Sigmoid colon (tissue), 7 donors: ENCODE measurements around the gene NKD2. TPM values are rescaled to one million over a fixed set of nuclear protein-coding genes. Genes with fewer than 3 reads are reported as not detected.

ENCODE experiments used
- DNase-seq: peaks from one replicate; pipeline ENCODE4 v3.0.0-alpha.2; 2019
- H3K27ac ChIP-seq, 4 donors: fragments of 200-600 bp; sonication (generic); one replicate each; pipeline ENCODE4 v1.5.1; 2016 to 2019; ENCODE audit warnings: mild to moderate bottlenecking in 1 of 4
- H3K27me3 ChIP-seq, 3 donors: fragments of 200-600 bp; sonication (generic); one replicate each; pipeline ENCODE4 v1.5.1; 2019; ENCODE audit warnings: mild to moderate bottlenecking in 1 of 3
- H3K36me3 ChIP-seq, 4 donors: fragments of 200-600 bp; sonication (generic); one replicate each; pipeline ENCODE4 v1.5.1; 2016 to 2019
- H3K4me1 ChIP-seq, 4 donors: fragments of 200-600 bp; sonication (generic); one replicate each; pipeline ENCODE4 v1.5.1; 2017 to 2019
- H3K4me3 ChIP-seq, 4 donors: fragments of 200-600 bp; sonication (generic); one replicate each; pipeline ENCODE4 v1.5.1; 2017 to 2019; ENCODE audit warnings: mild to moderate bottlenecking in 2 of 4, moderate library complexity in 1 of 4
- H3K9me3 ChIP-seq, 4 donors: fragments of 200-600 bp in 3 of 4; sonication (generic) in 3 of 4; one replicate each; pipeline versions ENCODE4 v1.5.1 to v1.6.1; 2013 to 2019
- EP300 ChIP-seq, 4 donors: sonication (generic); formaldehyde crosslinking; IDR thresholded peaks; one replicate each; pipeline ENCODE4 v1.6.1; 2017; ENCODE audit warnings: antibody characterized with exemption in 4 of 4
- POLR2A ChIP-seq, 2 donors: fragments of 450-650 bp; IDR thresholded peaks; one replicate each; pipeline ENCODE4 v1.6.1; 2016; ENCODE audit warnings: antibody characterized with exemption in 2 of 2, mild to moderate bottlenecking in 2 of 2, moderate library complexity in 2 of 2
- POLR2AphosphoS5 ChIP-seq, 4 donors: sonication (generic); formaldehyde crosslinking; IDR thresholded peaks; one replicate each; pipeline ENCODE4 v1.6.1; 2017; ENCODE audit warnings: antibody characterized with exemption in 4 of 4
- WGBS, 2 donors: extraction: QIAGEN DNeasy Blood & Tissue Kit; methylation state at CpG; one replicate each; pipeline ENCODE4 v1.1.7; 2013; 5-methylcytosine and 5-hydroxymethylcytosine counted together
- intact Hi-C: fragments of 100-400 bp; cut with DNase I; formaldehyde crosslinking; loops from one replicate; pipeline ENCODE4 v1.15.1; 2023
- polyA plus RNA-seq, 3 donors: library from polyadenylated mRNA; stranded (reverse); fragments of 200-250 nt; gene quantifications; one replicate each; pipeline ENCODE4 v1.2.3, GENCODE V29; 2013
- small RNA-seq, 3 donors: library from RNA; depleted of rRNA; stranded (forward); fragments of <200 nt; gene quantifications; one replicate each; pipeline ENCODE3, GENCODE V24; 2016
- total RNA-seq, 4 donors: library from RNA; depleted of rRNA; stranded (reverse); fragments of >200 nt; gene quantifications; one replicate each; pipeline ENCODE4 v1.1.0, GENCODE V29; 2016
- TF ChIP-seq, protein P1 (sequence below), 4 experiments: fragments of 450-650 bp in 3 of 4; fragments of 200-600 bp in 1 of 4; IDR thresholded peaks; one replicate each; pipeline ENCODE4 v1.5.1; 2016 to 2019; ENCODE audit warnings: antibody characterized with exemption in 4 of 4, mild to moderate bottlenecking in 3 of 4, moderate library complexity in 2 of 4
- donor health status: healthy with polysubstance abuse.
- donor health status: Bipolar disorder and iron deficiency.
- donor health status: healthy.

NKD2 gene
- total and polyA plus RNA-seq, 7 donors: 0.60 to 4.4 (median 1.8) TPM

DNA sequence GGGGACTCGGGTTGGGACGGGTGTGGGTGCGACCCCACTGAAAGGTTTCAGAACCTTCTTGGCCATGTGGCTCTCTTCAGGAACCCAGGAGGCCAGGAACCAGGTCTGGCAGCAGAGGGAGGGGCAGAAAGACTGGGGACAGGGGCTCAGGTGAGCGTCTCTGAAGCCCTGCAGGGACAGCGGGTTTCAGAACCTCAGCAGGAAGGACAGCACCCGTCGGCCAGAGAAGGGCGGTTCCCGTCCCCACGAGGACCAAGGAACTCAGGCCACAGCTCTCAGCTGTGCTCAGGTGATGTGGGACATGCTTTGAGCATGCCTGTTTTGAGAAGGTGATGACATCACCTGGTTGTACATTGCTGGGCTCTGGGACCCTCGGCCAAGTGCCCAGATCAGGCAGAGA lies 77.5 kb downstream of the NKD2 start:
- Histone ChIP-seq H3K27ac (no peak overlapping the region), H3K9me3 (no peaks in the 10 kb centered on the region), H3K27me3 (no peaks in the 10 kb centered on the region), H3K4me1 (no peaks in the 10 kb centered on the region), H3K36me3 (peaks cover 40 to 80% (median 50%) of the 10 kb centered on the region in 4 donors), H3K4me3 (no peak overlapping the region)
- DNase-seq: no peak
- WGBS, 2 donors: 88 to 91% methylated on average over 11 of the region's 11 CpGs
- no peak for TF ChIP-seq EP300 (IDR thresholded peaks at IDR 0.05)
- TF ChIP-seq, protein P1, sequence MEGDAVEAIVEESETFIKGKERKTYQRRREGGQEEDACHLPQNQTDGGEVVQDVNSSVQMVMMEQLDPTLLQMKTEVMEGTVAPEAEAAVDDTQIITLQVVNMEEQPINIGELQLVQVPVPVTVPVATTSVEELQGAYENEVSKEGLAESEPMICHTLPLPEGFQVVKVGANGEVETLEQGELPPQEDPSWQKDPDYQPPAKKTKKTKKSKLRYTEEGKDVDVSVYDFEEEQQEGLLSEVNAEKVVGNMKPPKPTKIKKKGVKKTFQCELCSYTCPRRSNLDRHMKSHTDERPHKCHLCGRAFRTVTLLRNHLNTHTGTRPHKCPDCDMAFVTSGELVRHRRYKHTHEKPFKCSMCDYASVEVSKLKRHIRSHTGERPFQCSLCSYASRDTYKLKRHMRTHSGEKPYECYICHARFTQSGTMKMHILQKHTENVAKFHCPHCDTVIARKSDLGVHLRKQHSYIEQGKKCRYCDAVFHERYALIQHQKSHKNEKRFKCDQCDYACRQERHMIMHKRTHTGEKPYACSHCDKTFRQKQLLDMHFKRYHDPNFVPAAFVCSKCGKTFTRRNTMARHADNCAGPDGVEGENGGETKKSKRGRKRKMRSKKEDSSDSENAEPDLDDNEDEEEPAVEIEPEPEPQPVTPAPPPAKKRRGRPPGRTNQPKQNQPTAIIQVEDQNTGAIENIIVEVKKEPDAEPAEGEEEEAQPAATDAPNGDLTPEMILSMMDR (IDR thresholded peaks at IDR 0.05): no peak
- TF ChIP-seq POLR2AphosphoS5 (IDR thresholded peaks at IDR 0.05): no peak
- no peak for TF ChIP-seq POLR2A (IDR thresholded peaks at IDR 0.05)
- intact Hi-C loops: no loop called here

DNA sequence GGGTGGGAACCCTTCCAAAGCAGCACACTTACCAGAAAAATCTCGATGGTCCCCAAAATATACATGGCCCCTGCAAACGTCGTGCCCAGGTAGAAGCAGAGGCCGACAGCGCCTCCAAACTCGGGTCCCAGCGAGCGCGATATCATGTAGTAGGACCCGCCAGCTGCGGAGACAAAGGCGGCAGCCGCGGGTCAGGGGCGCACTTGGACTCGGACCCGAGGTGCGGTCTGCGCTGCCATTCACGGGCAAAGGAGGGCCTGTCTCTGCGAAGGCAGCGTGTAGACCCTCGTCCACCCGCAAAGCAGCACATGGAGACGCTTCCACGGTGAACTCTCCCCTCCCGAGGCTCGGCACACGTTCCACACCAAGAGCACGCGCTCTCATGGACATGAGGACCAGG lies 78.3 kb downstream of the NKD2 start:
- intact Hi-C loops: no loop called here
- H3K4me1 ChIP-seq: no peaks in the 10 kb centered on the region
- H3K4me3 ChIP-seq: no peak overlapping the region
- no peak for DNase-seq
- H3K36me3 ChIP-seq: peaks cover 39 to 81% (median 50%) of the 10 kb centered on the region in 4 donors
- H3K27me3 ChIP-seq: no peaks in the 10 kb centered on the region
- H3K27ac ChIP-seq: no peak overlapping the region
- H3K9me3 ChIP-seq: no peaks in the 10 kb centered on the region
- TF ChIP-seq, protein P1 (IDR thresholded peaks at IDR 0.05): no peak
- TF ChIP-seq POLR2A (IDR thresholded peaks at IDR 0.05) (no peak), EP300 (IDR thresholded peaks at IDR 0.05) (no peak), POLR2AphosphoS5 (IDR thresholded peaks at IDR 0.05) (no peak)
- 95 to 96% methylated on average over 31 of the region's 31 CpGs for WGBS, 2 donors

DNA sequence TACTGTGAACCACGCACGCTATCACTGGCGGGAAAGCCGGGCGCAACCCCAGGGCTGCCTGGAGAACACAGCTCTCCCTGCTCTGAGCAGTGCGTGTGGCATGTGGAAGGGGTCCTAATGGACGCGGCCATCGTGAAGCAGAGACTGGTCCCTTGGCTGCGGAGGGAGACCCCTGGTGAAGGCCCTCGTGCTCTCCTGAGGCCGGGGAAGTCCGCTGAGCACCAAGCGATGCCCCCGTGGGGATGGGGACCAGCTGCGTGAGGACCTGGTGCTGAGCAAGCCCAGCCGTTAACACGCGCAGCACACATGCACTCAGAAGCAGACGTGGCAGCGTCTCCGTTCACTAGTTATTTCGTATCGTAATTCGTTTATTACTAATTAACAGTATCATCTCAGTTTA lies 78.8 kb downstream of the NKD2 start:
- Histone ChIP-seq H3K9me3 (no peaks in the 10 kb centered on the region), H3K27ac (no peak overlapping the region), H3K4me3 (no peak overlapping the region), H3K27me3 (no peaks in the 10 kb centered on the region), H3K36me3 (peaks cover 39 to 85% (median 53%) of the 10 kb centered on the region in 4 donors), H3K4me1 (no peaks in the 10 kb centered on the region)
- TF ChIP-seq EP300 (IDR thresholded peaks at IDR 0.05) (no peak), POLR2AphosphoS5 (IDR thresholded peaks at IDR 0.05) (no peak), POLR2A (IDR thresholded peaks at IDR 0.05) (no peak)
- TF ChIP-seq, protein P1 (IDR thresholded peaks at IDR 0.05): no peak
- WGBS, 2 donors: 96 to 97% methylated on average over 25 of the region's 25 CpGs
- no peak for DNase-seq
- intact Hi-C loops: no loop called here

DNA sequence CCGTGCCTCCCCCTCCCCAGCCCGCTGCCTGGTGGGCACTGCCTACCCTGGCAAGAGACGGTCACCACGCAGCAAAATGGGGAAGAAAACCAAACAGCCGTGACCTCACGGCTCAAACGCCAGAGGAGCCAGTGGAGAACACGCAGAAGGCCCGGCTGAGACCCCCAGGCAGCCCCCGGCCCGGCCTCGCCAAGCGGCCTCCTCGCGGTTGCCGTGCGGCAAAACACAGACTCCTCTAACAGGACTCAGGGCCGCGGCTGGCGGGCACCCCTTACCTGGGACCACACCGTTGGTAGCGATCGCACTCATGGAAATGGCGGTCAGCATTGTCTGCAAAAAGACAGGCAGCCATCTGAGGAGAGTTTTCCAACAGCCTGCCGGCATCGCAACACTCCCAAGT lies 79.4 kb downstream of the NKD2 start:
- WGBS, 2 donors: 96 to 97% methylated on average over 26 of the region's 26 CpGs
- H3K36me3 ChIP-seq: peaks cover 40 to 89% (median 56%) of the 10 kb centered on the region in 4 donors
- intact Hi-C loops: no loop called here
- TF ChIP-seq EP300 (IDR thresholded peaks at IDR 0.05) (no peak), POLR2A (IDR thresholded peaks at IDR 0.05) (no peak), POLR2AphosphoS5 (IDR thresholded peaks at IDR 0.05) (no peak)
- TF ChIP-seq, protein P1 (IDR thresholded peaks at IDR 0.05): no peak
- no peak for DNase-seq
- no peak overlapping the region for H3K4me3 ChIP-seq
- no peaks in the 10 kb centered on the region for H3K4me1 ChIP-seq
- no peak overlapping the region for H3K27ac ChIP-seq
- no peaks in the 10 kb centered on the region for H3K9me3 ChIP-seq
- H3K27me3 ChIP-seq: no peaks in the 10 kb centered on the region

Small RNA genes within 50 kb of the gene (small RNA-seq; reads per million reads assigned to genes)
- 0 reads per million in 3 donors for gene MIR4635

Other genes with a start within 250 kb of the NKD2 start
- gene ZDHHC11B, start 224.1 kb upstream of the NKD2 start, total RNA-seq: 10 to 100 TPM in 1 of 4 donors, 1 to 10 TPM in 2, under 1 TPM in 1; 0.71 to 12.7 (median 2.4) TPM
- gene ZDHHC11B, start 224.1 kb upstream of the NKD2 start, polyA plus RNA-seq: 1 to 10 TPM in 1 of 3 donors, under 1 TPM in 1, not detected in 1; 0.46 to 2.0 TPM
- gene ZDHHC11, start 157.8 kb upstream of the NKD2 start, total RNA-seq: 1 to 10 TPM; 1.8 to 8.0 (median 3.7) TPM
- 1 to 10 TPM in 1 of 3 donors, under 1 TPM in 1, not detected in 1; 0.60 to 4.9 TPM for gene ZDHHC11, start 157.8 kb upstream of the NKD2 start, polyA plus RNA-seq
- gene BRD9, start 116.0 kb upstream of the NKD2 start, total RNA-seq: 10 to 100 TPM; 21.4 to 38.8 (median 24.6) TPM
- gene BRD9, start 116.0 kb upstream of the NKD2 start, polyA plus RNA-seq: 10 to 100 TPM; 12.9 to 28.3 (median 14.4) TPM
- gene TRIP13, start 115.9 kb upstream of the NKD2 start, total RNA-seq: under 1 TPM in 3 of 4 donors, not detected in 1; 0.16 to 0.83 (median 0.54) TPM
- gene TRIP13, start 115.9 kb upstream of the NKD2 start, polyA plus RNA-seq: 1 to 10 TPM; 1.2 to 7.7 (median 3.9) TPM
- gene SLC12A7, start 103.3 kb downstream of the NKD2 start, total RNA-seq: 10 to 100 TPM; 12.5 to 23.5 (median 18.4) TPM
- 10 to 100 TPM in 2 of 3 donors, 1 to 10 TPM in 1; 7.2 to 54.3 (median 10.9) TPM for gene SLC12A7, start 103.3 kb downstream of the NKD2 start, polyA plus RNA-seq
- not detected for gene SLC6A19, start 192.8 kb downstream of the NKD2 start, total RNA-seq
- 1 to 10 TPM in 1 of 3 donors, under 1 TPM in 2; 0.80 to 6.6 (median 0.92) TPM for gene SLC6A19, start 192.8 kb downstream of the NKD2 start, polyA plus RNA-seq
- gene SLC6A18, start 216.6 kb downstream of the NKD2 start, total RNA-seq: not detected
- under 1 TPM in 1 of 3 donors, not detected in 2; 0.07 TPM for gene SLC6A18, start 216.6 kb downstream of the NKD2 start, polyA plus RNA-seq